Measurements from ENCODE around the gene ZGPAT. TPM values are rescaled to one million over a fixed set of nuclear protein-coding genes. Genes with fewer than 3 reads are reported as not detected.
A peak's percentile ranks its signal among the peaks of the same experiment; 100 is the strongest.

Gene ZGPAT
- total RNA-seq, 1 experiment from 2014 or later: 37.9 TPM

- H3K79me2 ChIP-seq (ENCODE audit: low read length): 0 out of 2 replicates have a peak, but pooled peaks cover 7% of the 10 kb centered on the region
- H4K20me1 ChIP-seq (ENCODE audit: low read length): no peaks in the 10 kb centered on the region
- no peaks in the 10 kb centered on the region for H3K9me2 ChIP-seq (replicated peaks; ENCODE audit: low read length)
- no peak overlapping the region for H3K27ac ChIP-seq (ENCODE audit: low read length)
- peaks cover 39% of the 10 kb centered on the region for H3K4me1 ChIP-seq (ENCODE audit: insufficient read depth, low read length)
- H2AFZ ChIP-seq (ENCODE audit: low read length): no peak overlapping the region
- no TSS peak for BruUV-seq (replicated peaks)
- peak; percentile 61 for DNase-seq
- H3K9me3 ChIP-seq (ENCODE audit: low read length): no peaks in the 10 kb centered on the region
- TF ChIP-seq, protein P1, sequence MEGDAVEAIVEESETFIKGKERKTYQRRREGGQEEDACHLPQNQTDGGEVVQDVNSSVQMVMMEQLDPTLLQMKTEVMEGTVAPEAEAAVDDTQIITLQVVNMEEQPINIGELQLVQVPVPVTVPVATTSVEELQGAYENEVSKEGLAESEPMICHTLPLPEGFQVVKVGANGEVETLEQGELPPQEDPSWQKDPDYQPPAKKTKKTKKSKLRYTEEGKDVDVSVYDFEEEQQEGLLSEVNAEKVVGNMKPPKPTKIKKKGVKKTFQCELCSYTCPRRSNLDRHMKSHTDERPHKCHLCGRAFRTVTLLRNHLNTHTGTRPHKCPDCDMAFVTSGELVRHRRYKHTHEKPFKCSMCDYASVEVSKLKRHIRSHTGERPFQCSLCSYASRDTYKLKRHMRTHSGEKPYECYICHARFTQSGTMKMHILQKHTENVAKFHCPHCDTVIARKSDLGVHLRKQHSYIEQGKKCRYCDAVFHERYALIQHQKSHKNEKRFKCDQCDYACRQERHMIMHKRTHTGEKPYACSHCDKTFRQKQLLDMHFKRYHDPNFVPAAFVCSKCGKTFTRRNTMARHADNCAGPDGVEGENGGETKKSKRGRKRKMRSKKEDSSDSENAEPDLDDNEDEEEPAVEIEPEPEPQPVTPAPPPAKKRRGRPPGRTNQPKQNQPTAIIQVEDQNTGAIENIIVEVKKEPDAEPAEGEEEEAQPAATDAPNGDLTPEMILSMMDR (conservative IDR thresholded peaks at IDR 0.05; ENCODE audit: low read depth, low read length): no peak
- TF ChIP-seq EZH2phosphoT487 (IDR thresholded peaks at IDR 0.05; ENCODE audit: borderline replicate concordance, low read length) (no peak), EZH2 (IDR thresholded peaks at IDR 0.05; ENCODE audit: low read length, unreplicated experiment) (no peak)
- POLR2A ChIA-PET (ENCODE audit: unreplicated experiment): no interaction called here
- 0 out of 2 replicates have a peak, but pooled peaks cover 4% of the 10 kb centered on the region for H3K36me3 ChIP-seq (ENCODE audit: low read depth, low read length)
- peak; percentile 23 for ATAC-seq
- H3K9ac ChIP-seq (ENCODE audit: low read length): 0 out of 2 replicates have a peak overlapping the region, but pooled peaks have one; percentile 79
- no peaks in the 10 kb centered on the region for H3F3A ChIP-seq (ENCODE audit: low read length, unreplicated experiment)
- intact Hi-C loops (cut with micrococcal nuclease): no loop called here
- H3K4me3 ChIP-seq (ENCODE audit: low read length): peak overlapping the region; percentile 63
- H3K27me3 ChIP-seq (ENCODE audit: low read length): no peaks in the 10 kb centered on the region
- CTCF ChIA-PET: interaction anchor here (1.0 kb wide), 1 partner anchor 55 kb away, joined by 4 read pairs; no protein-coding TSS in a partner anchor
- peak overlapping the region; percentile 89 for H3K4me2 ChIP-seq (ENCODE audit: low read length)
Measured at GRCh38 chr20:63696306-63696627, 11.6 kb upstream of the ZGPAT start.

- Histone ChIP-seq H3K4me3 (ENCODE audit: low read length) (peak within 1 kb of the TSS; percentile 63), H3K9ac (ENCODE audit: low read length) (peak within 1 kb of the TSS; percentile 79), H3K79me2 (ENCODE audit: low read length) (0 out of 2 replicates have a peak, but pooled peaks cover 7% of the 10 kb centered on the region), H3K4me2 (ENCODE audit: low read length) (peak within 1 kb of the TSS; percentile 89), H4K20me1 (ENCODE audit: low read length) (no peaks in the 10 kb centered on the region), H3K27ac (ENCODE audit: low read length) (peak within 1 kb of the TSS; percentile 45), H2AFZ (ENCODE audit: low read length) (no peak within 1 kb of the TSS), H3K9me2 (replicated peaks; ENCODE audit: low read length) (no peaks in the 10 kb centered on the region), H3F3A (ENCODE audit: low read length, unreplicated experiment) (no peaks in the 10 kb centered on the region), H3K4me1 (ENCODE audit: insufficient read depth, low read length) (peaks cover 39% of the 10 kb centered on the region), H3K36me3 (ENCODE audit: low read depth, low read length) (0 out of 2 replicates have a peak, but pooled peaks cover 4% of the 10 kb centered on the region), H3K9me3 (ENCODE audit: low read length) (no peaks in the 10 kb centered on the region), H3K27me3 (ENCODE audit: low read length) (no peaks in the 10 kb centered on the region)
- intact Hi-C loops (cut with micrococcal nuclease): no loop called here
- BruUV-seq (replicated peaks): TSS peak; percentile 42
- CTCF ChIA-PET: interaction anchor here (0.5 to 1.0 kb wide), 3 partner anchors 55 to 159 kb away, joined by 3 to 4 read pairs (median 3); no protein-coding TSS in a partner anchor
- no peak for TF ChIP-seq EZH2 (IDR thresholded peaks at IDR 0.05; ENCODE audit: low read length, unreplicated experiment)
- TF ChIP-seq, protein P1 (conservative IDR thresholded peaks at IDR 0.05; ENCODE audit: low read depth, low read length): 0 out of 2 replicates have a peak, but pooled peaks have one; percentile 8
- POLR2A ChIA-PET (ENCODE audit: unreplicated experiment): no interaction called here
- peak; percentile 20 for DNase-seq
- peak; percentile 13 for ATAC-seq
Measured at GRCh38 chr20:63696628-63697356, 11.0 kb upstream of the ZGPAT start, which contains the start of gene TNFRSF6B. Gene TNFRSF6B (plus strand): TSS chr20:63696652. CDS start chr20:63696768, 116 bp downstream.
